Limb (tissue), 2 donors: ENCODE measurements around the gene ZFAND4.
"Not testable (repeated sequence)": the region's sequence is repeated elsewhere in the genome, so short reads cannot be mapped to it uniquely, and the experiment has no call there.

Source experiments
- DNase-seq, 2 donors: peaks; one replicate each; pipeline ENCODE4 v3.0.0-alpha.2; 2016; ENCODE audit errors: extremely low spot score in 2 of 2

ZFAND4 gene

GRCh38 chr10:45672181-45673073 lies at the start of gene ZFAND4:
Gene ZFAND4 (minus strand): TSS chr10:45672772. CDS start chr10:45663725, 9,047 bp downstream.
- peak; percentile 91 to 95 for DNase-seq

- DNase-seq, result not testable (repeated sequence)
Measured at GRCh38 chr10:45721503-45721902, 48.9 kb upstream of the ZFAND4 start.

- DNase-seq, result not testable (repeated sequence)
Measured at GRCh38 chr10:45717642-45718041, 45.1 kb upstream of the ZFAND4 start.

- DNase-seq, result not testable (repeated sequence)
Measured at GRCh38 chr10:45717053-45717452, 44.5 kb upstream of the ZFAND4 start.

- DNase-seq, result not testable (repeated sequence)
Measured at GRCh38 chr10:45711223-45711622, 38.7 kb upstream of the ZFAND4 start.

- not testable (repeated sequence) for DNase-seq
Measured at GRCh38 chr10:45710200-45710796, 37.7 kb upstream of the ZFAND4 start.

GRCh38 chr10:45678467-45678866 lies 5.9 kb upstream of the ZFAND4 start:
- not testable (repeated sequence) for DNase-seq

GRCh38 chr10:45675388-45675787 lies 2.8 kb upstream of the ZFAND4 start:
- DNase-seq, result no peak

GRCh38 chr10:45673074-45673648 lies 589 bp upstream of the ZFAND4 start:
- no peak for DNase-seq

GRCh38 chr10:45671300-45671699 lies 1.3 kb downstream of the ZFAND4 start:
- DNase-seq, result not testable (repeated sequence)

- DNase-seq, result not testable (repeated sequence)
Measured at GRCh38 chr10:45669897-45670296, 2.7 kb downstream of the ZFAND4 start.

- no peak for DNase-seq
Measured at GRCh38 chr10:45660876-45661411, 11.6 kb downstream of the ZFAND4 start.

GRCh38 chr10:45657033-45657926 lies 15.3 kb downstream of the ZFAND4 start:
- no peak for DNase-seq

GRCh38 chr10:45655219-45655618 lies 17.4 kb downstream of the ZFAND4 start:
- DNase-seq, result no peak

- DNase-seq, result not testable (repeated sequence)
Measured at GRCh38 chr10:45654753-45655141, 17.8 kb downstream of the ZFAND4 start.

- no peak for DNase-seq
Measured at GRCh38 chr10:45653454-45653853, 19.1 kb downstream of the ZFAND4 start.

- DNase-seq, result no peak
Measured at GRCh38 chr10:45652511-45652910, 20.1 kb downstream of the ZFAND4 start.

GRCh38 chr10:45649296-45649695 lies 23.3 kb downstream of the ZFAND4 start:
- DNase-seq, result no peak

GRCh38 chr10:45647118-45647517 lies 25.5 kb downstream of the ZFAND4 start:
- DNase-seq, result no peak

- DNase-seq, result no peak
Measured at GRCh38 chr10:45646384-45647050, 26.1 kb downstream of the ZFAND4 start.
